ENCODE data around the gene WASF2.

WASF2 gene

DNA sequence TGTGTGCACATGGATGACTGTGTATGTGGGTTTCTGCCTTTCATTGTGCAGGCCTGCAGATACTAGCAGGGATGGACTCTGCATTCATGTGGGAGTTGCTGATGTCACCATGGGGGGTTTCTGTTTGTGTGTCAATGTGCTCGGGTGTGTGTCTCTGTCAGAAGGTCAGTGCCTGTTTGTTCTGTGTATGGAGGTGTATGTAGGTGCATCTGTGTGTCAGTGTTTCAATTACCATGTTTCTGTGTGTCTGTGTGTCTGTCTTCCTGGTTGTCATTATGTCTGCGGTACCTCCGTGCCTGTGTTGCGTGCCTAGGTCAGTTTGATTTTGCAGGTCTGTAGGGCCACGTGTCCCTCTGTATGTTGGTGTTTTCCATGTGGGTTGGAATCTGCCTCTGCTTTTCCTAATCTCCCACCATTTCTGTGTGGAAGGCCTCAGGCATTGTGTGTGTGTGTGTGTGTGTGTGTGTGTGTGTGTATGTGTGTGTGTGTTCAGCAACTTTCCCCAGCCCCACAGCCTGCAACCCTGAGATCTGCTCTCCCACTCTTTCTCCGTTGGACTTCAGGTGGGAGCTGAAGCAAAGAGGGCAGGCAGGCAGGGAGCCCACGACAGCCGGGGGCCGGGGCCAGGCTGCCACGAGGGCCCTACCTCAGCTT, 36.7 kb upstream of the WASF2 start:
- H3K4me1 ChIP-seq (ENCODE audit: insufficient read depth, low read length, severe bottlenecking) = peaks cover 80% of the 10 kb centered on the region
- peaks cover 9% of the 10 kb centered on the region; the same call in 1 of the 2 replicates for H3F3A ChIP-seq (ENCODE audit: insufficient read depth, low read length)
- no peaks in the 10 kb centered on the region for H3K79me2 ChIP-seq (ENCODE audit: insufficient read depth, low read length)
- no peak for TF ChIP-seq EZH2 (IDR thresholded peaks at IDR 0.05; ENCODE audit: borderline replicate concordance, low read length)
- TF ChIP-seq, protein P1, sequence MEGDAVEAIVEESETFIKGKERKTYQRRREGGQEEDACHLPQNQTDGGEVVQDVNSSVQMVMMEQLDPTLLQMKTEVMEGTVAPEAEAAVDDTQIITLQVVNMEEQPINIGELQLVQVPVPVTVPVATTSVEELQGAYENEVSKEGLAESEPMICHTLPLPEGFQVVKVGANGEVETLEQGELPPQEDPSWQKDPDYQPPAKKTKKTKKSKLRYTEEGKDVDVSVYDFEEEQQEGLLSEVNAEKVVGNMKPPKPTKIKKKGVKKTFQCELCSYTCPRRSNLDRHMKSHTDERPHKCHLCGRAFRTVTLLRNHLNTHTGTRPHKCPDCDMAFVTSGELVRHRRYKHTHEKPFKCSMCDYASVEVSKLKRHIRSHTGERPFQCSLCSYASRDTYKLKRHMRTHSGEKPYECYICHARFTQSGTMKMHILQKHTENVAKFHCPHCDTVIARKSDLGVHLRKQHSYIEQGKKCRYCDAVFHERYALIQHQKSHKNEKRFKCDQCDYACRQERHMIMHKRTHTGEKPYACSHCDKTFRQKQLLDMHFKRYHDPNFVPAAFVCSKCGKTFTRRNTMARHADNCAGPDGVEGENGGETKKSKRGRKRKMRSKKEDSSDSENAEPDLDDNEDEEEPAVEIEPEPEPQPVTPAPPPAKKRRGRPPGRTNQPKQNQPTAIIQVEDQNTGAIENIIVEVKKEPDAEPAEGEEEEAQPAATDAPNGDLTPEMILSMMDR (IDR thresholded peaks at IDR 0.05; ENCODE audit: low read length) = no peak
- peak overlapping the region; percentile 99 for H3K27ac ChIP-seq (ENCODE audit: low read depth, low read length, poor library complexity, severe bottlenecking)
- H3K9me3 ChIP-seq (ENCODE audit: low read length) = no peaks in the 10 kb centered on the region
- H3K9ac ChIP-seq (ENCODE audit: low read length) = peak overlapping the region; percentile 78
- peak overlapping the region; percentile 77 for H3K4me2 ChIP-seq (ENCODE audit: low read length)
- no peaks in the 10 kb centered on the region for H3K27me3 ChIP-seq (ENCODE audit: insufficient read depth, low read length)
- no peaks in the 10 kb centered on the region for H4K20me1 ChIP-seq (ENCODE audit: insufficient read depth, low read length)
- H2AFZ ChIP-seq (ENCODE audit: low read length) = no peak overlapping the region
- peak overlapping the region; percentile 55 for H3K4me3 ChIP-seq (ENCODE audit: low read depth, low read length, poor library complexity, severe bottlenecking)
- H3K9me2 ChIP-seq (ENCODE audit: low read depth, low read length) = no peaks in the 10 kb centered on the region
- H3K36me3 ChIP-seq (ENCODE audit: insufficient read depth, low read length) = no peaks in the 10 kb centered on the region

DNA sequence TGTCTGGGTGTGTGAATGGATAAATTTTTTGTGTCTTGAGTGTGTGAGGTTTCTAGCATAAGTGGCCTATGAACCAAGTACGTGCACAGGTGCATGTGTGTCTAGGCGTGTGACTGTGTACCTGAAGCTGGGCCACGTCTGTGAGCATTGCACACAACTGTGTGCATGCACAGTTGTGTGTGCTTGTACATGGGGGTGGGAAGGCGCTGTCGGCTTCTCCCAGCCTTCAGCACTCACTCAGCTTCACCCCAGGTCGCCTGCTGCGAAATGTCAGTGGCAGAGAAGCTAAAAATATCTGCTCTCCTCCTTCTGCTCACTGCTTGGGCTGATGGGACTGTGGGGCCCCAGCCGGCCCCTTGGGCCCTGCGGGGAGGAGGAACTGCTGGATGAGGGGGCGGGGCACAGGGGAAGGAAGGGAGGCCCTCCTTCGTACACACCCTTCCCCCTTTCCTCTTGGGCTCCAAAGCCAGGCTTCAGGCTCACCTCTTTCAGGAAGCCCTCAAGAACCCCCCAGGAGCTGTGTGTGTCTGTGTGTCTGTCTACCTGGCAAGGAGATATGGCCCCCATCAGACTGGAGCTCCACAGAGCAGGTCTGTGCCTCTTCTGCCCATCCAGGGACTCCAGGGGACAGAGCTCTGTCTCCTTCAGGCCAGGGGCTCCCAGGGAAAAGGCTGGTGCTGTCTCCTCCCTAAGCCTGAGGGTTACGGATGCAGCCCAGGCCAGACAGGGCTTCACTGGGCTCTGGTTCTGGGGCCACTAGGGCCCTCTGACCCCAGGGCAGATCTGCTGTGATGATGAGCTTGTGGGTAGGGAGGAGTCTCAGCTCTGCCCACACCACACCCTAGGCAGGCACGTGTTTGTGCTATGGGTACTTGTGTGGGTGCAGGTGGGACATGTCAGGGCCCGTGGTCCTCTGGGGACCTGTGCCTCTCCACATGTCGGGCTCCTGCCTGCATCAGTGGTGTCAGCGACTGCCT, 35.6 kb upstream of the WASF2 start:
- peak overlapping the region; percentile 78 for H3K9ac ChIP-seq (ENCODE audit: low read length)
- H3K79me2 ChIP-seq (ENCODE audit: insufficient read depth, low read length) = no peaks in the 10 kb centered on the region
- H3K9me2 ChIP-seq (ENCODE audit: low read depth, low read length) = no peaks in the 10 kb centered on the region
- H3K4me2 ChIP-seq (ENCODE audit: low read length) = peak overlapping the region; percentile 77
- no peaks in the 10 kb centered on the region for H4K20me1 ChIP-seq (ENCODE audit: insufficient read depth, low read length)
- peaks cover 9% of the 10 kb centered on the region; the same call in 1 of the 2 replicates for H3F3A ChIP-seq (ENCODE audit: insufficient read depth, low read length)
- peak overlapping the region; percentile 99 for H3K27ac ChIP-seq (ENCODE audit: low read depth, low read length, poor library complexity, severe bottlenecking)
- no peaks in the 10 kb centered on the region for H3K27me3 ChIP-seq (ENCODE audit: insufficient read depth, low read length)
- H2AFZ ChIP-seq (ENCODE audit: low read length) = no peak overlapping the region
- H3K9me3 ChIP-seq (ENCODE audit: low read length) = no peaks in the 10 kb centered on the region
- H3K36me3 ChIP-seq (ENCODE audit: insufficient read depth, low read length) = no peaks in the 10 kb centered on the region
- peaks cover 88% of the 10 kb centered on the region for H3K4me1 ChIP-seq (ENCODE audit: insufficient read depth, low read length, severe bottlenecking)
- peak overlapping the region; percentile 55 for H3K4me3 ChIP-seq (ENCODE audit: low read depth, low read length, poor library complexity, severe bottlenecking)
- TF ChIP-seq, protein P1 (IDR thresholded peaks at IDR 0.05; ENCODE audit: low read length) = no peak
- TF ChIP-seq EZH2 (IDR thresholded peaks at IDR 0.05; ENCODE audit: borderline replicate concordance, low read length) = no peak

DNA sequence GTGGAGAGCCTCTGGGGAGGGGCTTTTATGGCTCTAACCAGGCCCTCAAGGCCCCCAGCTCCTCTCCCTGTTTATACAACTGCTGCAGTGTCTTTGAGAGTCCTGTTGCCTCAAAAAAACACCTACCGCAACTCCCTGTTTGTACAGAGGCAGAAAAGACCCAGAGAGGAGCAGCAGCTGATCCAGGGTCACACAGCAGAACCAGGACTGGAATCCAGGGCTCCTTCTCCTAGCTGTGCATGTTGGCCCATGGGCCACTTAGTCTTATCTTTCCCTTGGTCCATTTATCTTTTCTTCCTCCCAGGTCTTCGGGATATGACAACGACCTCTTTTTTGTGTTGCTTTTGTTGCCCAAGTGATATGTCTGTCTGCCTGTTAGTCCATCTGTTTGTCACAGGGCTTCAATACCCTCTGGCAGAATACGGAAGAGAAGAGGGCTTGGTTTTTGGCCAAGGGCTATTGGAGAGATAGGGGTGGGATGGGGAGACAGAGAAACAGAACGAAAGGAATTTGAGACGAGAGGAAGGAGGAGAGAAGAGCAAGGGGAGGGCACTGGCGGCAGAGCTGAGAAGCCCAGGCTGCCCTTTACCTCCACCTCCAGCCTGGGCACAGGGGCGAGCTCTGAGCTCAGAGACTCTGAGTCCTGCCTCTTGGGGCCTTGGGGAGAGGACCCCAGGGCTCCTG, 33.5 kb upstream of the WASF2 start:
- Histone ChIP-seq H3K9ac (ENCODE audit: low read length) (peak overlapping the region; percentile 43; the same call in 1 of the 2 replicates), H4K20me1 (ENCODE audit: insufficient read depth, low read length) (no peaks in the 10 kb centered on the region), H3K4me2 (ENCODE audit: low read length) (peak overlapping the region; percentile 16; the same call in 1 of the 2 replicates), H3K27me3 (ENCODE audit: insufficient read depth, low read length) (no peaks in the 10 kb centered on the region), H3K4me3 (ENCODE audit: low read depth, low read length, poor library complexity, severe bottlenecking) (no peak overlapping the region), H3K79me2 (ENCODE audit: insufficient read depth, low read length) (no peaks in the 10 kb centered on the region), H3K9me2 (ENCODE audit: low read depth, low read length) (no peaks in the 10 kb centered on the region), H2AFZ (ENCODE audit: low read length) (no peak overlapping the region), H3K36me3 (ENCODE audit: insufficient read depth, low read length) (no peaks in the 10 kb centered on the region), H3F3A (ENCODE audit: insufficient read depth, low read length) (no peaks in the 10 kb centered on the region), H3K27ac (ENCODE audit: low read depth, low read length, poor library complexity, severe bottlenecking) (peak overlapping the region; percentile 99), H3K4me1 (ENCODE audit: insufficient read depth, low read length, severe bottlenecking) (peaks cover 77% of the 10 kb centered on the region), H3K9me3 (ENCODE audit: low read length) (no peaks in the 10 kb centered on the region)
- TF ChIP-seq, protein P1 (IDR thresholded peaks at IDR 0.05; ENCODE audit: low read length) = no peak
- no peak for TF ChIP-seq EZH2 (IDR thresholded peaks at IDR 0.05; ENCODE audit: borderline replicate concordance, low read length)

Measured in OCI-LY1 (cell line).